ENCODE data around the gene RPS6KA4.

Gene RPS6KA4

GRCh38 chr11:64327375-64327774, 31.6 kb upstream of the RPS6KA4 start:
- DNase-seq (ENCODE audit: low spot score): no peak

GRCh38 chr11:64327993-64328392, 31.0 kb upstream of the RPS6KA4 start:
- no peak for DNase-seq (ENCODE audit: low spot score)

DNA sequence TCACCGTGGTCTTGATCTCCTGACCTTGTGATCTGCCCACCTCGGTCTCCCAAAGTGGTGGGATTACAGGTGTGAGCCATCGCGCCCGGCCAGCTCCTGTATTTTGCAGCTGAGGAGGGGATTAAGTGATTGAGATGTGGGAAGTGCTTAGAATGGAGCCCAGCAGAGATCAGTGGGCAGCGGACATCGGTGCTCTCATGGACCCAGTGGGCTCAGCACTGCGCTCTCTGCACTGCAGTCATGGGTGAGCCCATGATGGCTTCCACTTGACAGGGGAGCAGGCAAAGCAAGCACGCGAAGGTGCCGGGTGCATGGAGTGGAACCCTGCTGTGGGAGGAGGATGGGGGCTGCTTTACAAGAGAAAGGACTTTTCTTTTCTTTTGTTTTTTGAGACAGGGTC, 28.1 kb upstream of the RPS6KA4 start:
- no peak for DNase-seq (ENCODE audit: low spot score)

DNA sequence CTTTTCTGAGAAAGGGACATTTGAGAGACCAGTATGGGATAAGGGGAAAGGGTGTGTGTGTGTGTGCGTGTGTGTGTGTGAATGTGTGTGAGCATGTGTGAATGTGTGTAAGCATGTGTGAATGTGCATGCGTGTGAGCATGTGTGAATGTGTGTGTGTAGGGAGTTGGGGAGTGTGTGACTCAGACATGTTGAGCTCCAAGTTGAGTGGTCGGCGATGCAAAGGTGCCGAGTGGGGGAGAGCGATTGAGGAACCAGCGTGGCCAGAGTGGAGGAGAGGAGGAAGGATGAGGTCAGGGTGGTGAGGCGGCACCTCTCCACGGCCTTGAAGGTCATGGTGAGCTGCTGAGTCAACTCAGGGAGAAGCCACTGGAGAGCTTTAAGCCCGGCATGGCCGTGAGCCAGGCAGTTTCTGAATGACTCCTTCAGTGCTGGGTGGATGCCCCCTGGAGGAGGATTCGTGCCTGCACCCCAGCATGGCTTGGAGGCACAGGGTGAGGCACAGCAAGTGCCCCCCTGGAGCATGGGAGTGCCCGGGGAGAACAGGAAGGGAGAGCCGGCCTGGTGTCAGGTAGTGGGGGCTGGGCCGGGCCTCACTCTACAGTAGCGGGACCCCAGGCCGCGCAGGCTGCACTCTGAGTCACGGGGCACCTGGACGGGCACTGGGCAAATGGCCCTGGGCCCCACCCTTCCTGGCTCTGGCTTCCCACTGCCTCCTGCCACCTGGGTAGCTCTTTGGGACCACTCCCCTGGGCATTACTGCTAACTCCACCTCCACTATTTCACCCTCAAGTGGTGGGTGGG, 27.2 kb upstream of the RPS6KA4 start:
- peak; percentile 87 for DNase-seq (ENCODE audit: low spot score)

DNA sequence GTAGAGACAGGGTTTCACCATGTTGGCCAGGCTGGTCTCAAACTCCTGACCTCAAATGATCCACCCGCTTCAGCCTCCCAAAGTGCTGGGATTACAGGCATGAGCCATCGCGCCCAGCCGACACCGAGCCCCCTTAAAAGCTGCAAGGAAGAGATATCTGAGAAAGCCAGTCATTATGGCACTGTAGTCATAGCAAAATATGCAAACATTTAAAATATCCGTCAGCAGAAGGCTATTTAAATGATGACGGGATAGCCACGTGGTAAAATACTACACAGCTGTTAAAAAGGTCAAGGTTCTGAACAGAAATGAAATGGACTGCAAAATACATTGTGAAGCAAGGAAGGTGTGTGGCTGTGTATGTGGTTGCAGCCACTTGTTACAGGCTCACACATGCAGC, 25.4 kb upstream of the RPS6KA4 start:
- DNase-seq (ENCODE audit: low spot score): no peak

- peak; percentile 90 for DNase-seq (ENCODE audit: low spot score)
These were observed 23.9 kb upstream of the RPS6KA4 start for GRCh38 chr11:64334764-64335735.

GRCh38 chr11:64337538-64338249, 21.3 kb upstream of the RPS6KA4 start:
- DNase-seq (ENCODE audit: low spot score): no peak

DNA sequence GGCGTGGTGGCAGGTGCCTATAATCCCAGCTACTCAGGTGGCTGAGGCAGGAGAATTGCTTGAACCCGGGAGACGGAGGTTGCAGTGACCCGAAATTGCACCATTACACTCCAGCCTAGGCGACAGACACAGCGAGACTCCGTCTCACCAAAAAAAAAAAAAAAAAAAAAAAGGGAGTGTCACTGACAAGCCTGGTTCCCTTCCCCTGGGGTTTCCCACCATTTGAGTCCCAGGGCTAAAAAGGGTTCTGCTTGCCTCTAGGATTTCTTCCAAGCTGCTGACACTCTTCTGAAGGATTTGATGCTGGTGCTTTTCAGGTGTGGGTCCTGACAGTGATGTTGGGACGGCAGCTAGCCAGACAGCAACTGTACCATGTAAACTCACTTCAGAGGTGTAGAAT, 20.2 kb upstream of the RPS6KA4 start:
- DNase-seq (ENCODE audit: low spot score): no peak

- DNase-seq (ENCODE audit: low spot score): no peak
These were observed 19.7 kb upstream of the RPS6KA4 start for GRCh38 chr11:64339286-64339685.

DNA sequence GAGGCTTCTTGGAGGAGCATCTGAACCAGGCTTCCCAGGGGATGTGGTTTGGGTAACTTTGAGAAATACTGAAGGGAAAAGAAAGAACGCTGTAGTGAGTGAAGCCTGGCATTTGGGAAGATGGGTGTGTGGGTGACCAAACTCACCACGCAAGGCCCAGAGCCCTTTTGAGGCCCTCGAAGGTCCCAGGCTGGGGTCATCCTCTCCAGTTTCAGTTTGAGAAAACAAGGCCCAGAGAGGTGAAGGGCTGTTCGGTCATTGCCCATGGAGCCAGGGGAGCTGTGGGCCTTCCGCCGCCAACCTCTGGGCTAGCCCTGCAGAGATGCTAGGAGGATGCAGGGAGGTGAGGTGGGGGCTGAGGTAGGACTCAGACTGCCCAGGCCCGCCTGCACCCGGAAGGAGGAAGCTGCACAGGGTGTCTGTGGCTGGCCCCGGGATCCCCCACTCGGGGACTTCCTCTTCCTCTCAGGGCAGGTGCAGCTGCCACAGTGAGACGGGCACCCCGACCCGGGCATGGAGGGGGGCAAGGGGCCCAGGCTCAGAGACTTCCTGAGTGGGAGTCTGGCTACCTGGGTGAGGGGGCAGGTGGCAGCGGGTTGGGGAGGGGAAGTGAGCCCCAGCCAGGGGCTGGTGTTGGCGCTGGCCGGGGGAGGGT, 19.1 kb upstream of the RPS6KA4 start, which contains the start of gene CCDC88B:
Gene CCDC88B, plus strand, starts transcription at position 451 of the 655 bp plus-strand sequence. Its CDS starts 63 bp downstream, at position 514.
- DNase-seq (ENCODE audit: low spot score): no peak

DNA sequence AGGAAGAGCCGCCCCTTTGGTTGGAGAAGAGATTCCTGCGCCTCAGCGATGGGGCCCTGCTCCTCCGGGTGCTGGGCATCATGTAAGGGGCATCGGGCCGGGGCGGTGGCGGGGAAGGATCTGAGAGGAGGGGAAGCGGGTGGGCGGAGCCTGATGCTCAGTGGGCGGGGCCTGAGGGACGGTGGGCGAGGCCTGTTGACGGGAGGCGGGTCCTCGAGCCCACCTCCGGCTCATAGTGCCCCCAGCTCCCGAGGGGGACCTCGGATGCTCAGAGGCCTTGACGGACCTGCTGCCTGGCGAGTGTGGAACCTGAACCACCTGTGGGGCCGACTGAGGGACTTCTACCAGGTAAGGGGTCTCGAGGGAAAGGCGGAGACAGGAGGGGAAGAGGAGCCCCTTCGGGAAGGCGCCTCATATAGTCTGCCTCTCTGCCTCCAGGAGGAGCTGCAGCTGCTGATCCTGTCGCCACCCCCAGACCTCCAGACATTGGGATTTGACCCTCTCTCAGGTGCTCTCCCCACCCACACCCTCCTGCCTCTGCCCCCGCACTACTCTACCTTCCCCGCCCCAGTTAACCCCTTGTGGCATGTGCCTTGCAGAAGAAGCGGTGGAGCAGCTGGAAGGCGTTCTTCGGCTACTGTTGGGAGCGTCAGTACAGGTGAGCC, 18.2 kb upstream of the RPS6KA4 start:
- peak; percentile 33 for DNase-seq (ENCODE audit: low spot score)

- no peak for DNase-seq (ENCODE audit: low spot score)
These were observed 17.5 kb upstream of the RPS6KA4 start for GRCh38 chr11:64341429-64341828.

DNA sequence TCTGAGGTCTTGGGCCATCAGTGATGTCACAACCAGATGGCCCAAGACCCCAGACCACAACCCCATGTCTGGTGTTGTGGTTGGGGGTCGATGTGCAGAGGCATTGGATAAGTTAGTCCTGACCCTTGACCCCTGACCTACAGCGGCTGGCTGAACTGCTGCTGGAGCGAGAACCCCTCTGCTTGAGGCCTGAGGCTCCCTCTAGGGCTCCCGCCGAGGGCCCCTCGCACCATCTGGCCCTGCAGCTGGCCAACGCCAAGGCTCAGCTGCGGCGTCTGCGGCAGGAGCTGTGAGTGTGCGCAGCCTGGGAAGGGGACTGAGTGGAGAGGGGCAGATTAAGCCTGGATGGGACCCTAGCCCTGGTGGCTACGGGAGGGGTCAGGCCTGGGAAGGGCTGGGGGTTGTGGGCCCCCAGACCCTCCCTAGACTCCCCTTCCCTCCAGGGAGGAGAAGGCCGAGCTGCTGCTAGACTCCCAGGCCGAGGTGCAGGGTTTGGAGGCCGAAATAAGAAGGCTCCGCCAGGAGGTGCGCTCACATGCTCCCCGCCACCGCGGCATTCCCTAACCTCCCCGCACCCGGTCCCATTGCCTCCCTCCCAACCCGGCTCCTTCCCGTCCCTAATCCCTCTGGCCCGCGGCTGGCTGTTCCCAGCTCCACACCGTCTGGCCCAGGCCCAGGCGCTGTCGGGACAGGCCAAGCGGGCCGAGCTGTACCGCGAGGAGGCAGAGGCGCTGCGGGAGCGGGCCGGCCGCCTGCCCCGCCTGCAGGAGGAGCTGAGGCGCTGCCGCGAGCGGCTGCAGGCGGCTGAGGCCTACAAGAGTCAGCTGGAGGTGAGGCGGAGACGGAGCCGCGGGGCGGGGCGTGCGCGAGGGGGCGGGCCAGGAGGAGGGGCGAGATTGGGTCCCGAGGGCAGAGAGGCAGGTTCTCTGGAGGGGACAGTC, 16.8 kb upstream of the RPS6KA4 start:
- peak; percentile 96 for DNase-seq (ENCODE audit: low spot score)

- no peak for DNase-seq (ENCODE audit: low spot score)
These were observed 15.9 kb upstream of the RPS6KA4 start for GRCh38 chr11:64342869-64343745.

GRCh38 chr11:64343767-64344559, 15.0 kb upstream of the RPS6KA4 start:
- no peak for DNase-seq (ENCODE audit: low spot score)

- DNase-seq (ENCODE audit: low spot score): no peak
These were observed 14.2 kb upstream of the RPS6KA4 start for GRCh38 chr11:64344787-64345186.

- no peak for DNase-seq (ENCODE audit: low spot score)
These were observed 11.6 kb upstream of the RPS6KA4 start for GRCh38 chr11:64347193-64347867.
